AG09309 (cell line): Measurements from ENCODE around the gene DRG2.

Experiments
- DNase-seq: peaks from one replicate; pipeline ENCODE4 v3.0.0-alpha.2; 2010; ENCODE audit warnings: low read depth
- H3K4me3 ChIP-seq: 2 replicates; pipeline ENCODE4 v1.5.1; 2011; ENCODE audit warnings: mild to moderate bottlenecking, low read depth, low read length, moderate library complexity; ENCODE audit not compliant: control insufficient read depth
- CTCF ChIP-seq: IDR thresholded peaks from 2 replicates; pipeline ENCODE4 v1.5.1; 2011; ENCODE audit warnings: mild to moderate bottlenecking, low read depth, low read length, inconsistent platforms; ENCODE audit not compliant: insufficient read depth, control insufficient read depth; ENCODE audit errors: missing control alignments

Gene DRG2

GRCh38 chr17:18059283-18059682 lies 28.5 kb upstream of the DRG2 start:
- TF ChIP-seq CTCF = no peak
- H3K4me3 ChIP-seq = no peak overlapping the region
- DNase-seq = no peak

- DNase-seq = no peak
- no peak for TF ChIP-seq CTCF
- no peak overlapping the region for H3K4me3 ChIP-seq
Observed at GRCh38 chr17:18064053-18064452, 23.7 kb upstream of the DRG2 start.

GRCh38 chr17:18065546-18065945 lies 22.2 kb upstream of the DRG2 start:
- no peak for DNase-seq
- TF ChIP-seq CTCF = no peak
- no peak overlapping the region for H3K4me3 ChIP-seq

- no peak overlapping the region for H3K4me3 ChIP-seq
- no peak for DNase-seq
- no peak for TF ChIP-seq CTCF
Observed at GRCh38 chr17:18066866-18067265, 20.9 kb upstream of the DRG2 start.

- TF ChIP-seq CTCF = no peak
- H3K4me3 ChIP-seq = no peak overlapping the region
- no peak for DNase-seq
Observed at GRCh38 chr17:18069101-18069500, 18.6 kb upstream of the DRG2 start.

GRCh38 chr17:18070861-18071340 lies 16.8 kb upstream of the DRG2 start:
- no peak for DNase-seq
- TF ChIP-seq CTCF = no peak
- no peak overlapping the region for H3K4me3 ChIP-seq

GRCh38 chr17:18071751-18072150 lies 16.0 kb upstream of the DRG2 start:
- no peak for TF ChIP-seq CTCF
- no peak overlapping the region for H3K4me3 ChIP-seq
- no peak for DNase-seq
